Stimulated activated CD8-positive, alpha-beta memory T cell treated with anti-CD3 and anti-CD28 coated beads, Interleukin-7, amount 100 ng/mL, for 48 hours (primary cell): ENCODE measurements around the gene PDE9A.
"Not testable (repeated sequence)": the region's sequence is repeated elsewhere in the genome, so short reads cannot be mapped to it uniquely, and the experiment has no call there.

Experiments used
- DNase-seq, 2 donors: peaks; one replicate each; pipeline ENCODE4 v3.0.0-alpha.2; 2020; ENCODE audit warnings: low read depth in 1 of 2; ENCODE audit errors: extremely low read depth in 1 of 2

Gene PDE9A

GRCh38 chr21:42704861-42705260 lies 51.4 kb downstream of the PDE9A start:
- DNase-seq = no peak

DNA sequence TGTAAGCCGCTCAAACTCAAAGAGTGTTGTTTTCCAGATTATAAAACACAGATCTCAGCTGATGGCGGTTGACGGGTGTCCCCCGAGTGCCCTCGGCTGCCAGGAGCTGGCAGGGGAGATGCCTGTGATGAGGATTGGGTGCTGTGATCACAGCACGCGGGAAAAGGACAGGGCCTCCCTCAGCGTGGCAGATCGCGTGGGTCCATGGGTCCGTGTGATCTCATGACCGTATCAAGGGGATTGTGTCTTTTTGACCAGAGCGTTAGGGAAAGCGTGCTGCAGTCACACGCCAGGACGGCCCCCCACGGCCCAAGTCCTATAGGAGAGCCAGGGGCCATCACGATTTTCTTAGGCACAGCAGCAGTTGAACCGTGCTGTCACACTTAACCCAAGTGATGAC lies 51.9 kb downstream of the PDE9A start:
- no peak for DNase-seq

- no peak for DNase-seq
Measured at GRCh38 chr21:42705746-42706374, 52.4 kb downstream of the PDE9A start.

- DNase-seq = no peak
Measured at GRCh38 chr21:42706765-42707164, 53.3 kb downstream of the PDE9A start.

- no peak for DNase-seq
Measured at GRCh38 chr21:42707207-42707830, 53.9 kb downstream of the PDE9A start.

DNA sequence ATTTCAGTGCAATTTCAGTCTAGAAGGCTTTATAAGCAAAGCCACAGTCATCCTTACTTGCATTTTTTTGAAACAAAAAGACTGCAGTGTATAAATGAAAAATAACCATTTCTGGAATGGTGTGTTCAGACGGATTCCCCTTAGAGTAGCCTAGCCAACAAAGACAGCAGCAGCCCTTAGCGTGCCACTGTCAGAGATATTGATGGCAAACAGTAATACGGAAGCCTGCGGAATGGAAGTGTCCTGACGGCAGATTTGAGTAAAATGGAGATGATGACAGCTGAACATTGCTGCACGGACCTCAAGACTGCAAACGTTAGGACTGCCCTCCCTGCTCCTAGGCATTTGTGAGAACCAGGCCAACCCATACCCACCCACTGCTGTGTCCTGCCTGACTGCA lies 54.7 kb downstream of the PDE9A start:
- DNase-seq = no peak

DNA sequence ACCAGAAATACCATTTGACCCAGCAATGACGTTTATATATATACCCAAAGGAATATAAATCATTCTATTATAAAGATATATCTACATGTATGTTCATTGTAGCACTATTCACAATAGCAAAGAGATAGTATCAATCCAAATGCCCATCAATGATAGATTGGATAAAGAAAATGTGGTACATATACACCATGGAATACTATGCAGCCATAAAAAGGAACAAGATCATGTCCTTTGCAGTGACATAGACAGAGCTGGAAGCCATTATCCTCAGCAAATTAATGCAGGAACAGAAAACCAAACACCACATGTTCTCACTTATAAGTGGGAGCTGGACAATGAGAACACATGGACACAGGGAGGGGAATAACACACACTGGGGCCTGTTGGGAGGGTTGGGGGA lies 55.5 kb downstream of the PDE9A start:
- not testable (repeated sequence) for DNase-seq

GRCh38 chr21:42711667-42712066 lies 58.2 kb downstream of the PDE9A start:
- no peak for DNase-seq

- not testable (repeated sequence) for DNase-seq
Measured at GRCh38 chr21:42715427-42715826, 62.0 kb downstream of the PDE9A start.

DNA sequence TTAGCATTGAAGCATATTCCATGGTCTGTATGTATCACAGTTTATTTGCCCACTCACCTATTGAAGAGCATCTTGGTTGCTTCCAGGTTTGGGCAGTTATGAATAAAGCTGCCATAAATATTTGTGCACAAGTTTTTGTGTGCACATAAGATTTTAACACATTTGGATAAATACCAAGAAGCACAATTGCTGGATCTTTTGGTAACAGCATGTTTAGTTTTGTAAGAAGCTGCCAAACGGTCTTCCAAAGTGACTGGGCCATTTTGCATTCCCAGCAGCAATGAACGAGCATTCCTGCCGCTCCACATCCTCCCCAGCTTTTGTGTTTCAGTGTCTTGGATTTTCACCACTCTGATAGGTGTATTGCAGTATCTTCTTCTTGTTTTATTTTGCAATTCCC lies 62.7 kb downstream of the PDE9A start:
- no peak for DNase-seq

GRCh38 chr21:42720484-42720883 lies 67.1 kb downstream of the PDE9A start:
- DNase-seq = not testable (repeated sequence)

DNA sequence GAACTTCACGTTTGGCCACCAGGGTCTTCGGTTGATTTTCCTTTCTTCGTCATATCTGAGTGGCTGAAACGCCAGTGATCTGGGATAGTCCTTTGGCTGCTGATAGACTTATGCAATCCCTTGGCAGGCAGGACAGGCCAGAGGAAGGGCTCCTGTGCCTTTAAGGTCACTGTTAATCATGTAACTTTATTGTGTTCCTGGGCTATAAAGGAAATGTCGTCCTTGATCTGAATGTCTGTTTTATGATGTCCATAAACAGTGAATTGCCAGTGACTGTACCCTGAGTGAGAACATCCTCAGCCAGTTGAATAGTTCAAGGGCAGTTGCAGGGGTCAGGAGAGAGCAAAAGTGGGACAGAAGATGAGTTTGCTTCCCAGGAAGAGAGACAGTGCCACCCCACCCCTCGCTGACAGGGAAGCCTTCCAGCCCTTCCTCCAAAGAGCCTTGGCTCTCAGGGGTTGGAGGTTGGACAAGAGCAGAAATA lies 68.0 kb downstream of the PDE9A start:
- DNase-seq = no peak

- no peak for DNase-seq
Measured at GRCh38 chr21:42722153-42722552, 68.7 kb downstream of the PDE9A start.

DNA sequence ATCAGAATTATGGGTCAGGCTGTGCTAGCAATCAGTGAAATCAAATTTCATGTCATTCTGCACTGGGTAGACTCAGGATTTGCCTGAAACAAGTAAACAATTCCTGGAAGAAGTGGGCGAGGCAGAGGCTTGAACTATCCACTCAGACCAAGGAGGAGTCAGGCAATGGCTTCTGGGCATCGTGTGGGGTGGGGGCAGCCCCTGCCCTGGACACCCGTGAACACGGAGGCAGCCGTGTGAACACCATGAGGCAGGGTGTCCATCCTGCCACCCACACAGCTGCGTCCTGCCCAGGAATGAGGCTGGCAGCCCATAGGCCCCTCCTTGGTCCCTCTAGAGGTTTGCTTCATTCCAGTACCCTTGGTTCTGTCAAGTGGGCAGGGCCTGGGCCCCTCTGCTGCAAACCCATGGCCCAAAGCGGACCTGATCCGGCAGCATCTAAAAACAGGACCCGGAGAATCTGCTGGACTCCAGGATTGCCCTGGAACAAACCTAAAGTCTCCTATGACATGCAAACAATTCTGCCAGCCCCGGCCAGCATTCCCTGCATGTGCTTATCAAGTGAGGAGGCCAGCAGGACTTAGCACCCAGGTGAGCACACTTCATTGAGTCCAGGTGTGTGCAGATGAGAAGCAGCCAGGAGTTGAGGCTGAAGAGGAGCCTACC lies 69.5 kb downstream of the PDE9A start:
- no peak for DNase-seq

DNA sequence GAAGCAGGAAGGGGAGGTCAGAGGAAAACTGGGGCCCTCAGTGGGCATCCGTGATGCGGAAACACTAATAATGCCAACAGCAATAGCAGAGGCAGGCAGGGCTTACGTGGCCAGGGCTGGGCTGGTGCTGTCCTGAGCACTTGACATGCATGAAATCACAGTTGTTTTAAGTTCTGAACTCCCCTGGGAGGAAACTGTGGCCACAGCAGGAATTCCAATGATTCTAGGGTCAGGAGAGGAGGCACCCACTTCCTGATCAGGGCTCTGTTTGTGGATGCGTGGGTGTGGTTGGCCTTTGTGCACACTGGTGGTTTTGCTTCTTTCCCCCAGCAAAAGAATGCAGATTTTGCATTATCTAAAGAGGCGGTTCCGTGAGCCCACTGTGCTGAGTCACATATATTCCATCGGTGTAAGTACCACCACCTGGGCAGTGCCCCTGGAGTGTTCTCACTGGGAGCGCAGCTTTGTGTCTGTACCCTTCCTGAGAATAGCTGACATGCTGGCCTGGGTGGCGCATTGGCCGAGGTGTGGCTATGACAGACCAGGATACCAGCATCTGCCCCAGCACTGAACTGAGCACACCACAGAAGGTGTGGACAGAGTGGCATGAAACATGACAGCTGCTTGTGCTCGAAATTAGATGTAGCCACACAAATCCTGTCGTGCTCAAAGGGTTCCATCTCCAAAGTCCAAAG lies 71.0 kb downstream of the PDE9A start:
- DNase-seq = no peak

DNA sequence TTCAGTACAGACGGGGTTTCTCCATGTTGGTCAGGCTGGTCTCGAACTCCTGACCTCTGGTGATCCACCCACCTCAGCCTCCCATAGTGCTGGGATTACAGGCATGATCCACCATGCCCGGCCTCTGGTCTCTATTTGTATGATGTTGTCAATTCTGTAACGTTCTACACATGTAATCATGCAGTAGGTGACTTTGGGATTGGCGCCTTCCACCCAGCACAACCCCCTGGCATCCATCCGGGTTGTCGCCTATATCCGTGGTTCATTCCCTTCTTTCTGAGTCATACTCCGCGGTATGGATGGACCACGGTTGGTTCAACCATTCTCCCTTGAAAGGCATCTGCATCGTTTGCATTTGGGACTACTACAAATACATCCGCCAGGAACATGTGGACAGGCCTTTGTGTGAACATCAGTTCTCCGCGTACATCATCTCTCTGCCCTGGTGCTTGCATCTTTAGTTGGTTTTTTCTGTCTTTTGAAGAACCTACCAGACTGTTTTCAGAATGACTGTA lies 72.1 kb downstream of the PDE9A start:
- no peak for DNase-seq

DNA sequence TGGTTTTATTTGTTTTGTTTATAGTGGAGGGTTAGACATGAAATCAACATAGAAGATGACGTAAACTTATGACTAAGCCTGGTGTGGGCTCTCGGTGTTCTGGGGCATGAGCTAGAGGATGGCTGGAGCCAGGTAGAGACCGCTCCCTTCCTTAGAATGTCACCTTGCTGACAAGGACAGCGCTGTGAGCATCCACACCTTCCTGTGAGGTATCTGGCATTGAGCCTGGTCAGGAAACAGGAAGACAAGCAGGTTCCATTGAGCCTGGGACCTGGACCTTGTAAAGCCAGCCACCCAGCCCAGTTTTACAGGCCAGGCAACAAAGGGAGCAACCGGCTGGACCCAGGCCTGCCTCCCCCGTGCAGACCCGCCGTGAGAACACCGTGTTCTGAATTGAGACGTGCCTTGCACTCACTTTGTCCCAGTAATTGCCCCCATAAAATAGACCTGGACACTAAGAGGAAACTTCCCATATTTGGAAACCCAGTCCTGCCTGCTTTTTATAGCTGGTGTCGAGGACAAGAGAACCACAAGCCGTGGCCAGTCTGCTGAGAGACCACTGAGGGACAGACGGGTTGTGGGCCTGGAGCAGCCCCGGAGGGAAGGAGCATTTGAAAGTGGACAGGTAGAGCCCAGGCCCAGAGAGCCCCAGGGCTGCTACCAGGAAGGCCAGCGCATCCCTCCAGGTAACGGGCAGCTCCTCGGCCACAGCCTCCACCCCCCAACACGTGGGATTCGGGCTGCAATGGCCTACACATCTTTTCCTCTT lies 78.0 kb downstream of the PDE9A start:
- DNase-seq = no peak

DNA sequence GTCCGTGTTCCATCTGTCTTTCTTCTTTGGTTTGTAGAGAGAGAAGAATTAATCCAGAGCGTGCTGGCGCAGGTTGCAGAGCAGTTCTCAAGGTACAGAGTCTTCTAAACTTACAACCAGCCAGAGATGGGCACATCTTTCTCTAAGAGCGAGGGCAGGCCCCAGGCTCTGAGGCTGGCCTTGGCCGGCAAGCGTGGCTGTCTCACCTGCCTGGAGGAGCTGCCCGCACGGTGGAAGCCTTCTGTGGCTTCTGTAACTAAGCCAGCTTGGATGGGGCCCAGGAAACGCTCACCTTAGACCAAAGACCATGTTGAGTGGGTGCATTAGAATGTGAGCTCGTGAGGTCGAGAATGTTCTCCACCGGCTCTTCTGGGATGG lies 78.6 kb downstream of the PDE9A start:
- DNase-seq = no peak

DNA sequence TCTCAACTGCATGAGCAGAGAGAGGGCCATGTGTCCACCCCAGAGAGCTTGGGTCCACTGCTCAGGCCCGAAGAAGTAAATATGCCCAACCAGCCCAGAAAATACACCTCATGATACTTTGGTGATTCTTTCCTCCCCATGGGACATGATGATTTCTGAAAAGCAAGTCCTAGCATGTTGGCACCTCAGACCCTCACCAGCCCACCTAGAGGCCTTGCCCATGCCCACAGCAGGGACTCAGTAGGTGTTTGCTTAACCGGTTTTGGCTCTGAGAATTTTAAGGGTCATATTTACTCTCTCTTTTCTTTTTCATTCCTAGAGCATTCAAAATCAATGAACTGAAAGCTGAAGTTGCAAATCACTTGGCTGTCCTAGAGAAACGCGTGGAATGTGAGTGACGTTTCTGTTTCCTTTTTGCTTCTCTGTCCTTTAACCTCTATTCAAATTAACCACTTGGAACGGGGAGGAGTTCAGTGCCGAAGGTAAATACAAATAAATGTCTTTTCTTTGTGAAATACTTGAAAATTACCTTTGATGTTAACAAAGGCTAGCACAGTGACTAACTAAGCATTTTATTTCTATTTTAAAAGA lies 79.7 kb downstream of the PDE9A start:
- no peak for DNase-seq

- DNase-seq = no peak
Measured at GRCh38 chr21:42733874-42734273, 80.5 kb downstream of the PDE9A start.
